HG03196 (cell line): Measurements from ENCODE around the gene TMEM269.
"Not testable (repeated sequence)": the region's sequence is repeated elsewhere in the genome, so short reads cannot be mapped to it uniquely, and the experiment has no call there.

ENCODE experiments used
- ATAC-seq: cut with Tn5 transposase; IDR thresholded peaks from one replicate; pipeline ENCODE4 v1.9.1; 2021; ENCODE audit not compliant: unreplicated experiment

TMEM269 gene

DNA sequence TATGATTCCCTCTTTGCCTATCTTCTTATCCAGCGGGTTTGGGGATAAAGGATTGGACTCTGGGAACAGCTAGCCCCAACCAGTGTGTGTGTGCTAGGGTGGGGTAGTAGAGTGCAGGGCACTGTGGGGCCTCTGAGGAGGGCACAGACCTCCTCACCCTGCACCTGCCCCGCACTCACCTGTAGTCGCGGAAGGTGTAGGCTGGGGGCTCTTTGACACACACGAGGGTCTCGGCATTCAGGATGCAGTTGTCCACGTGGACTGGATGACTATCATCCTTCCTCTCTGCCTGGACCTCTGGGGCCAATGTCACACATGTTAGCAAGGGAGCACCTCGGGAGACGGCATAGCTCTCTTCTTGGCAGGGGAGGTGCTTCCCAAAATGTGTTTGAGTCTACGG is 36.8 kb upstream of the TMEM269 start:
- ATAC-seq, result no peak

DNA sequence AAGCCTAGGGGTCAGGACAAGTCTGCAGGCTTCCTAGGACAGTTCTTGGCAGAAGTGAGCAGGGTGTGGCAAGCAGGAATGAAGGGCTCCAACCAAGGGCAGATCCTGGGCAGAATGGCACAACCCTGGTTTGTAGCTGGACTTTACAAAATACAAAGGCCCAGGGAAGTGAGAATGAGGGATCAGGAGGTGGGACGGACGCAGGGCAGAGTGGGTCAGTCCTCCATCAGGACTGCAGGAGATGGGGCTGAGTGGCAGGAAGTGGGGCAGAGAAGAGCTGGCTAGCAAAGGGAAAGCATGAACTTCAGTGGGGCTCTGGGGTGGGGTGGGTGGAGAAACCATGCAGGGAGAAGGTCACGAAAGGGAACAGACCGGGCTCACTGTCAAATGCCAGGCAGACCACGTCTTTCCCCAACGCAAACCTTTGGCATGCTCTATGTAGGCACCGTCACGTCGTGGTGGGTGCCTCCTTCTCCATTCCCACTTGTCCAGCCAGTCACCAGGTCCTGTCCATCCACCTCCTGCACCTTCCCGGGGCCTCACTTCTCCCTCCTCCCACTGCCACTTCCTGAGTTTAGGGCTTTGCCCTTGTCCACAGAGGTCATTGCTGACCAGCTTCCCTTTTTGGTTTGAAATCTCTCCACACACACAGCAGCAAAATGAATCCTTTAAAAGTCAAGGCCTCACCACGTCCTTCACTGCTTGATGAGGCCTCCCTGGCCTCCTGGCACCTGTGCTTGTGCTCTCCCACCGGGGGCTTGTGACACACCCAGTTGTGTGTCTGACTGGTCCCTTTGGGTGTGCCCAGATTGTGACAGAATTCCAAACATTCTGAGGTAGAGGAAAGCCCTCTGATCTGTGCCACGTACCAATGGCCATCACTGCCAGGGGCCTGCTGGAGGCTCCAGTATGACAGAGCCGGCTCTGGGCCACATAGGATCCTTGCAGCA is 36.1 kb upstream of the TMEM269 start:
- ATAC-seq, result no peak

- ATAC-seq, result no peak
Observed at GRCh38 chr1:42750041-42750440, 34.8 kb upstream of the TMEM269 start.

- ATAC-seq, result not testable (repeated sequence)
Observed at GRCh38 chr1:42751511-42752070, 33.2 kb upstream of the TMEM269 start.

DNA sequence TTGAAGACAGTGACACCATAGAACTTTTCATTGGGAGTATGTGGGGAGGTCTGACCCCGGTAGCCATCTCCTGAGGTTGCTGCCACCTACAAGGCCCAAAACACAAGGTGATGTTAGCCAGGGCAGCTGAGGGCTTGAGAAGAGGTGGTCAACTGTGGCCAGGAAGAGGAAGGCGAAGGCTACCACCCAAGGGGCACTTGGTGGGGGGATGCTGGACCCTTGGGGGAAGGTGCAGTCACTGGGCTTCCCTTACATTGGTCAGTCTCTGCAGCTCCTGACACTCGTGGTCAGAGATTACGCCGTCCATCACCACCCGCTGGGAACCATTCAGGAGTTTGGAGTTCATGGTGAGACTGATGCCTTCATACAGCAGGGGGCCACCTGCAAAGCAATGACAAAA is 32.5 kb upstream of the TMEM269 start:
- no peak for ATAC-seq

DNA sequence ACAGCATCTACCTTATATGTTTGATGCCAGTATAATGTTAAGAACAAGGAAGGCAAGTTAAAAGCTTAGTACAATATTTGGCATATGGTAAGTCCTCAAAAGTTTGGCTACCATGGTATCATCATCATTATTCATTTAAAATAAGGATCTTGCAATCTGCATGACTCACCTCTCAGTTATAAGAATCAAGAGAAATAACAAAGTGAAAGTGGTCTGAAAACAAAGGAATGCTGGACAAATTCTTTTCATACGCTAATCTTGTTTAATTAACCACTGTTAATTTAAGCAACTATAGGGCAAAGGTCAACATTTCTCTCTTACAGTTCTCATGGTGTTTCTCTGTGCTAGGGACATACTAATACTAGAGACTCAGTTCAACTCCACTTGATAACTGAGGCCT is 31.7 kb upstream of the TMEM269 start:
- no peak for ATAC-seq

DNA sequence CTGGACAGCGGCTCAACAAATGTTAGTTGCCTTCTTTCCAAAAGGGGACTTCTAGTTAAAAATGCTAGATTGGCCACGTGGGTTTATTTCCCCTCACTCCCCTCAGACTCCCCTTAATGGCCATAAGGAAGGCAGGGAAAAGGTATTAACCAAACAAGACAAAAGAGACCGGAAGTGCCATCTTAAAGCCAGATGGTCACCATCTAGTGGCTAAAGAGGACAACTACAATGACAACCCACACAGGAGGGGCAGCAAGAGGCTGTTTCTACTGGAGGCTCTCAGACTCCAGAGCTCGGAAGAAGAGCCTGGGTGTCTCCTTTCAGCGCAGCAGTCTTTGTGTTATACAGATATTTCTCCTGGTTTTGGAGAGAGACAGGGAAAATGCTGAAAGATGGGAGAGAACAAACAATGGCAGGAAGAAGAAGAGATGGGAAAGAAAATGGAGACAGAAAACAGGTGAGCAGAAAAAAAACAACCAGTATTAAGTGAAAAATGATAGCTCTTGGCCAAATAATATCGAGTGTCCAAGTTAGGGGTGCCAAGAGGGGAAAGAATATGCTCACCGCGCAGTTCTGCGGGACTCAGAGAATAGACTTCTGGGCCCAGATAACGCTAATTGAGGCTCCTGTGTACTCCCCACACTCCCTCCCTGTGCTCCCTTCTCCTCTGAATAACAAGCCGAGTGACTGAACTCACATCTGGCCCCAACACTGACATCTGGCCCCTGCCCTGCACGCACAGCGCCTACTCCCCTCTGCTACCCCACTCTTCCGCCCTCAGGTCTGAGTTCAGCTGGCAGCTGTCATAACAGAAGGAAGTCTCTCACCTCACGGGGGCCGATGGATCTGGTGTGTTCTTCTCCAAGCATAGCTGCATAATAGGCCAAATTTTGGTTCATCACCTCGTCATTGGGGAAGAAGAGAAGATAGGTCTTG is 27.6 kb upstream of the TMEM269 start:
- no peak for ATAC-seq

- ATAC-seq, result no peak
Observed at GRCh38 chr1:42757892-42758275, 26.9 kb upstream of the TMEM269 start.

GRCh38 chr1:42758641-42759040 is 26.1 kb upstream of the TMEM269 start:
- no peak for ATAC-seq

DNA sequence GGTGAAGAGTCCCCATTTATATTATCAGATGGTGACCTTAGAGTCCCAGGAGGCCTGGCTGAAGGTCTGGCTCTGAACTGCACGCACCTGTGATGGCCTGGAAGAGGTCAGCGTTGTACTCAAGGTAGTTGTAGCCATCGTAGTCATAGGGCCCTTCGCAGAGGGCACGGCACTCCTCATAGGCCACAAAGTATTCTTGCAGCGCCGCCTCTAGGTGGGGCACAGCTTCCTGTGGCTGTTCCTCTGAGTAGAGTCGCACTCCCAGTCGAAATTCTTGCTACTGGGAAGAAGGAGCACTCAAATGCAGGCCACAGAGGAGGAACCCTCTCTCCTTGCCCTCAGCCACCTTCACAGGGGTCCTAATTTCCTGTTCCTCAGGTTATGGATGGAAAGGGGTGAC is 25.7 kb upstream of the TMEM269 start:
- no peak for ATAC-seq

DNA sequence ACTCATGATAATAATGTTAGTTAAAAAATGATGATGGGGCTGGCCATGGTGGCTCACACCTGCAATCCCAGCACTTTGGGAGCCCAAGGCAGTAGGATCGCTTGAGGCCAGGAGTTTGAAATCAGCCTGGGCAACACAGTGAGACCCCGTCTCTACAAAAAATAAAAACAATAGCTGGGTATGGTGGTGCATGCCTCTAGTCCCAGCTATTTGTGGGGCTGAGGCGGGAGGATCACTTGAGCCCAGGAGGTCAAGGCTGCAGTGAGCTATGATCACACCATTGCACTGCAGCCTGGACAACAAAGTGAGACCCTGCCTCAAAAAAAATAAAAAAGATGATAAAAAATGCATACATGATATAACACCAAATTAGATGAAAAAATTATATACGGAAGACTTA is 23.2 kb upstream of the TMEM269 start:
- ATAC-seq, result no peak

- no peak for ATAC-seq
Observed at GRCh38 chr1:42762269-42762668, 22.5 kb upstream of the TMEM269 start.

DNA sequence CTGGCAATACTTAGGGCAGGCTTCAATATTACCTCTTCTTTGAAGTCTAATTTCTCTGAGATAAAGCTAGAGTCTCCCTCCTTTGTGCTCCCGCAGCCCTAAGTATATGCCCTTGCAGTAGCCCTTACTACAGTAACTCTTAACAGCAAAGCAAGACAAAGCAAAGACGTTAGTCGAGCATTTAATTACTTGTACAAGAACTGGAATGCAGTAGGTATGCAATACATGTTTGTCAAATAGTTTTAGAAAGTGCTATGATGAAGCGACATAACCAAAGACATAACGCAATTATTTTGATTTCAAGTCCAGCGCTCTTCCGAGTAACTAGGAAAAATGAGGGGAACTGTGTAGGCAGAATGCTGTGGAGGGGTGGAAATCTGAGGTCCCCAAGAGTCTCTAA is 19.5 kb upstream of the TMEM269 start:
- no peak for ATAC-seq

DNA sequence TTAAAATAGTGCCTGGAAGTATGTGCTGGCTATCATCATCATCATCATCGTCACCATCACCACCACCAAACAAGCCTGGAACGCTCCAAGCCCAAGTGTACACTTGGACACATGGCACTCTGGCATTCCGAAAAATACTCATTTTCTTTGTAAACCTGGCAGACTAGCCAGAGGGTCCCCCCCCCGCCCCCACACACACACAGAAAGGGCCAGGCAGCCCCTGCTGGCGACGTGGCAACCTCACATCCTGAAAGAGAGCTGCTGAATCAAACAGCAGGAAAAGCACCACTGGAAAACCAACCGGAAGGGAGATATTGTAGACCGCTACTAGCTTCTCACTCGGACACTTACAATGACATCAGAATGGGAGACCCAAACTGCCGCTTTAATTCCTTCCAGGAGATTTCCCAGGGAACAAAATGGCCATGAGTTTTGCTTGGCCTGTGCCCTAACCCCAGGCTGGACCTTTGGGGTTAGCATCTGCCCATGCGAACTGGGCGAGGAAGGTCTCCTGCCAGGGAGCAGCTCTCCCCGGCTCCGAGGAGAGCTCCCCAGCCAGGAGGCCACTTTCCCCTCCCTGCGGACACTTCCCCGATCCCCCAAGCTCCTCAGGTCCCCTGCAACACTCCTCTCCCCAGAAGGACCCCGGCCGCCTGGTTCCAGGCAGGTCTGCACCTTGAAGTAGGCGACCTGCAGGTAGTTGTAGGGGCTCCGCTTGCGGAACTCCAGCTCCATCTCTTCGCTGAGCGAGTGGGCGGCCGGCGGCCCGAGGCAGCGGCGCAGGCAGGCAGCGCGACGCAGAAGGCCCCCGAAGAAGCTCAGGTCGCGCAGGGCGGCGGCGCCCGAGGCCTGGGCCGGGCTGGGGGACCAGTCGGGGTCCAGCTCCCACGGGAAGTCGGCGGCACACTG is 18.7 kb upstream of the TMEM269 start:
- ATAC-seq, result peak; percentile 9

- ATAC-seq, result peak; percentile 87
Observed at GRCh38 chr1:42766741-42767509, 17.9 kb upstream of the TMEM269 start, which contains the start of the genes C1orf50 and P3H1. TSS of gene C1orf50 (plus strand) at chr1:42767249. CDS start at chr1:42767312, 63 bp downstream. TSS of gene P3H1 (minus strand) at chr1:42767028. CDS start at chr1:42766971, 57 bp downstream.

GRCh38 chr1:42767510-42768000 is 17.2 kb upstream of the TMEM269 start:
- ATAC-seq, result no peak

- no peak for ATAC-seq
Observed at GRCh38 chr1:42768172-42768571, 16.6 kb upstream of the TMEM269 start.

DNA sequence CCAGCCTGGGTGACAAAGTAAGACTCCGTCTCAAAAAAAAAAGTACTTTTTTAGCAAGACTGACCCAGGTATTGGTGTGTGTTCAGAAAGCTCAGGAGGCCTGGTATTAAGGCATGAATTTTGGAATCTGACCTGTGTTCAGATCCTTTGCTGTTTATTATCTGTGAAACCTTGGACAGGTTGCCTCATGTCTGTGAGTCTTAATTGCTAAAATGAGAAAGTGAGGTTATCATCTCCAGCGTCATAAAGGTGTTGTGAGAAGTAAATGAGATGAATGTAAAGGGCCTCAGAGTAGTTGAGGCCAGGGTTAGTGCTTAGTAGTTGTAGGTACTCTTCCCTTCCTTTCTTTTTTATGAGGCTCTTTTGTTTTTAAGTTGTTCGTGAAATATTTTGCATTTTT is 15.0 kb upstream of the TMEM269 start:
- ATAC-seq, result no peak

GRCh38 chr1:42773420-42773819 is 11.4 kb upstream of the TMEM269 start:
- ATAC-seq, result no peak
